ENCODE results near the gene HMGXB3. TPM values are rescaled to one million over a fixed set of nuclear protein-coding genes. Genes with fewer than 3 reads are reported as not detected.

The HMGXB3 gene
- total RNA-seq, 1 donor from 2014 or later, result 23.1 TPM

DNA sequence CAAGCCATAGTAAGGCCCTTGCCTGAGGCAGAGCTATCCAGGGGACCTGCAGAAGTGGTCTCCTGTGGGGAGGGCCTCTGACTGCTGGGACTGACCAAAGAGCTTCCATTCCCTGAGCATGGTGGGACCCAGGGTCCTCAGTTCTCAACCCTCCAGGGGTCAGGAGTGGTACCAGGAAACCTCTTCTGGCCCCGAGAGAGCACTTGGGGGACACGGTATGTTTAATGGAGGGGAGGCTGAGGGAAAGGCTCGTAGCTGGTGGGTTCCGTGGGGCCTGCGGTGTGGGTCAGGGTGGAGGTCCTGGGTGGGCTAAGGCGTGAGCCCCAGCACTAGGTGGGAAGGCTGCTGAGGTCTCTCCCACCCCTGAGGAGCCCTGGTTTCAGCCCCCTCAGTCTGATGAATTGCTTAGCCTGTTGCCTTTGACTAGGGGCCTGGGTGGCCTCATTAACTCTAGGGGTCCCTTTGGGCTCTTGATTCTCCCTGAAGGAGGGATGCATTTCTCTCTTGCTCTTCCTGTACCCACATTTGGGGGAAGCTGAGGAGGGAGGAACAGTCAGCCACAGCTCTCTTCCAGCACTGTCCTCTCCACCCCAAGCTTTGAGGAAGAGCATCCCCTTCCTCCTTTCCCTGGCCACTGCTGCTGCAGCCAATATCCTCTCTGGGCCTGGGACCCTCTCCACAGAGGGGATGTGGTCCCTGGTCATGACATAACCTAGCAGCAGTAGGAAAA is 51.9 kb downstream of the HMGXB3 start:
- Histone ChIP-seq H2AFZ (replicated peaks) (no peak overlapping the region), H3K9me3 (ENCODE audit: low read depth) (no peaks in the 10 kb centered on the region), H3K4me1 (no peaks in the 10 kb centered on the region), H3K36me3 (no peaks in the 10 kb centered on the region), H3F3A (ENCODE audit: low read depth) (no peaks in the 10 kb centered on the region), H3K4me2 (no peak overlapping the region), H3K9ac (no peak overlapping the region), H3K79me2 (ENCODE audit: low read depth) (no peaks in the 10 kb centered on the region), H4K20me1 (ENCODE audit: low read depth) (no peaks in the 10 kb centered on the region), H3K27me3 (no peaks in the 10 kb centered on the region), H3K27ac (no peak overlapping the region), H3K4me3 (no peak overlapping the region)
- DNase-seq (ENCODE audit: low spot score), result no peak
- Mint-ChIP-seq H3K27me3 (ENCODE audit: insufficient read depth, low read depth) (peaks cover 6% of the 10 kb centered on the region), H3K4me1 (no peaks in the 10 kb centered on the region), H3K36me3 (peaks cover 28% of the 10 kb centered on the region), H3K27ac (no peak overlapping the region), H3K9me3 (no peaks in the 10 kb centered on the region), H3K4me3 (no peak overlapping the region)
- TF ChIP-seq, protein P1, sequence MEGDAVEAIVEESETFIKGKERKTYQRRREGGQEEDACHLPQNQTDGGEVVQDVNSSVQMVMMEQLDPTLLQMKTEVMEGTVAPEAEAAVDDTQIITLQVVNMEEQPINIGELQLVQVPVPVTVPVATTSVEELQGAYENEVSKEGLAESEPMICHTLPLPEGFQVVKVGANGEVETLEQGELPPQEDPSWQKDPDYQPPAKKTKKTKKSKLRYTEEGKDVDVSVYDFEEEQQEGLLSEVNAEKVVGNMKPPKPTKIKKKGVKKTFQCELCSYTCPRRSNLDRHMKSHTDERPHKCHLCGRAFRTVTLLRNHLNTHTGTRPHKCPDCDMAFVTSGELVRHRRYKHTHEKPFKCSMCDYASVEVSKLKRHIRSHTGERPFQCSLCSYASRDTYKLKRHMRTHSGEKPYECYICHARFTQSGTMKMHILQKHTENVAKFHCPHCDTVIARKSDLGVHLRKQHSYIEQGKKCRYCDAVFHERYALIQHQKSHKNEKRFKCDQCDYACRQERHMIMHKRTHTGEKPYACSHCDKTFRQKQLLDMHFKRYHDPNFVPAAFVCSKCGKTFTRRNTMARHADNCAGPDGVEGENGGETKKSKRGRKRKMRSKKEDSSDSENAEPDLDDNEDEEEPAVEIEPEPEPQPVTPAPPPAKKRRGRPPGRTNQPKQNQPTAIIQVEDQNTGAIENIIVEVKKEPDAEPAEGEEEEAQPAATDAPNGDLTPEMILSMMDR (IDR thresholded peaks at IDR 0.05), result no peak
- no peak for TF ChIP-seq EZH2phosphoT487 (IDR thresholded peaks at IDR 0.05)
- TF ChIP-seq EZH2 (IDR thresholded peaks at IDR 0.05), result no peak

DNA sequence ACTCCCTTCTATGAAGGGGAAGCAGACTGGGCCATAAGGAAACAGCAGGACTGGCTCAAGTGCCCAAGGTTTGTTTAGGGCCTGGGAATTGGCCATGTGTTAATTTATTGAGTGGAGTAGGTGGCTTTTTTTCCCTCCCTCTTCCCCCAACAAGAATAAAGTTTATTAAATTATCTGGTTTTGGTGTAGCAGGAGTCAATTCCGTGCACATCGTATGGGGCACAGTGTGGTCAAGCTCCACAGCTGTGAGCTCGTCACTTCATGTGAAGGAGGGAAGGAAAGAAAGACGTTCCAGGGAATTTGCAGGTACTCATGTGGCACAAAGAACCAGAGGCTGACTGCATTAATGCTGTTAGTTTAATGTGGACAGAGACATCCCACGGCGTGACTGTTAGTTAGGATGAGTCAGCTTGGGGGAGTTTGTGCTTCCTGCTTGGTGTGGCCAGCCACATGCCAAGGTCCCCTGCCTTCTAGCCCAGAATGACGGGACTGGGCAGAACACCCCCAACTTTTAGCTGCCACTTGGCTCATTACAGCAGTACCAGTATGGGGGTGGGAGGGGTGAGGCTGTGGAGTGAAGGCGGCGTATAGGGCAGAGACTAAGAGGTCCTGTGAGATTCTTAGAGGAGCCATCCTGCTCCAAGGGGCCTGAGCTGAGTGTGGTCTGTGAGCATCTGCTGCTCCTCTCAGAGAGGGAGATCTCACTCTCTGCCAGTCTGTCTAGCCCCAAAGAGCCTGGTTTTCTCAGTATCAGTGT is 52.6 kb downstream of the HMGXB3 start:
- TF ChIP-seq EZH2 (IDR thresholded peaks at IDR 0.05), result no peak
- peaks cover 6% of the 10 kb centered on the region for H3K27me3 Mint-ChIP-seq (ENCODE audit: insufficient read depth, low read depth)
- no peak overlapping the region for H3K9ac ChIP-seq
- no peak overlapping the region for H3K27ac ChIP-seq
- H3K4me2 ChIP-seq, result no peak overlapping the region
- no peaks in the 10 kb centered on the region for H3K36me3 ChIP-seq
- no peaks in the 10 kb centered on the region for H3K9me3 Mint-ChIP-seq
- H3K27ac Mint-ChIP-seq, result no peak overlapping the region
- no peak overlapping the region for H2AFZ ChIP-seq (replicated peaks)
- H3F3A ChIP-seq (ENCODE audit: low read depth), result no peaks in the 10 kb centered on the region
- no peak overlapping the region for H3K4me3 ChIP-seq
- no peaks in the 10 kb centered on the region for H3K79me2 ChIP-seq (ENCODE audit: low read depth)
- no peak overlapping the region for H3K4me3 Mint-ChIP-seq
- no peaks in the 10 kb centered on the region for H4K20me1 ChIP-seq (ENCODE audit: low read depth)
- peaks cover 5% of the 10 kb centered on the region for H3K4me1 ChIP-seq
- no peak for DNase-seq (ENCODE audit: low spot score)
- H3K27me3 ChIP-seq, result no peaks in the 10 kb centered on the region
- H3K4me1 Mint-ChIP-seq, result peaks cover 6% of the 10 kb centered on the region
- H3K36me3 Mint-ChIP-seq, result peaks cover 24% of the 10 kb centered on the region
- H3K9me3 ChIP-seq (ENCODE audit: low read depth), result no peaks in the 10 kb centered on the region

DNA sequence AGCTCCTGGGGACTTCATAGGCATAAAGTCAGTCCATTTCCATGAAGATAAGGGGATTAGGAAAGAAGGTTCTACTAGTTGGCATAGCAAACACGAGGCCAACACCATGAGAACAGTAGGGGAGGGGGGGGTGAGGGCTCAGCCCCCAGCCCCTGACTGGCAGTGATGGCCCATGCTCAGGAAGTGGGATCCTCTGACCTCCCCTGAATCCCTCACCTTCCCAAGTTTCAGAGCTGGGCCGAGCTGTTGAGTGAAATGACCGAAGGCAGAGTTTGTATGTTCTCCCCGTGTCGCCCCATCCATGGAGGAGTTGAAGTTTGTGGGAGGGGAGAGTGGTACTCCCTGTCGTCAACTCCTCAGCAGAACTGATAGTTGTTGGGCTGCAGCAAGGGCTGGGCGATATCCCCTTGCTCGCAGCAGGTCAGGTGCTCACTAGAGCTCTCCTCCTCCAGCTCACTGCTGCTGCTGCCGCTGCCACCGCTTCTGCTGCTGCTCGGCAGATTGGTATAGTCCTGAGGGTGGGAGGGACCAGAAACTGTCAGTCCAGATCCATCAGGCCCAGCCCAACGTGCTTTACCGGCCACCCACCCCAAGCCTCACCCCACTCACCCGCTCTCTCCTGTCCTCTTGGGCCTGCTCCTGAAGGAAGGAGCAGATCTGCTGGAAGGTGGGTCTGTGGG is 53.3 kb downstream of the HMGXB3 start:
- no peaks in the 10 kb centered on the region for H3F3A ChIP-seq (ENCODE audit: low read depth)
- H3K4me2 ChIP-seq, result no peak overlapping the region
- H3K36me3 Mint-ChIP-seq, result peaks cover 17% of the 10 kb centered on the region

More for the DNA sequence above, 53.3 kb downstream of the HMGXB3 start:
- Histone ChIP-seq H3K27me3 (no peaks in the 10 kb centered on the region), H3K9ac (no peak overlapping the region), H3K27ac (no peak overlapping the region), H3K4me3 (no peak overlapping the region), H3K4me1 (peaks cover 5% of the 10 kb centered on the region), H3K9me3 (ENCODE audit: low read depth) (no peaks in the 10 kb centered on the region), H3K79me2 (ENCODE audit: low read depth) (no peaks in the 10 kb centered on the region), H4K20me1 (ENCODE audit: low read depth) (no peaks in the 10 kb centered on the region), H2AFZ (replicated peaks) (no peak overlapping the region), H3K36me3 (no peaks in the 10 kb centered on the region)
- peaks cover 6% of the 10 kb centered on the region for H3K27me3 Mint-ChIP-seq (ENCODE audit: insufficient read depth, low read depth)
- no peaks in the 10 kb centered on the region for H3K9me3 Mint-ChIP-seq
- no peak for TF ChIP-seq EZH2 (IDR thresholded peaks at IDR 0.05)
- TF ChIP-seq, protein P1 (IDR thresholded peaks at IDR 0.05), result no peak
- no peak for TF ChIP-seq EZH2phosphoT487 (IDR thresholded peaks at IDR 0.05)
- H3K4me1 Mint-ChIP-seq, result peaks cover 11% of the 10 kb centered on the region
- no peak overlapping the region for H3K4me3 Mint-ChIP-seq
- no peak overlapping the region for H3K27ac Mint-ChIP-seq
- DNase-seq (ENCODE audit: low spot score), result no peak

Data from neural progenitor cell (in vitro differentiated cells).